ENCODE results near the gene SLC5A11. TPM values are rescaled to one million over a fixed set of nuclear protein-coding genes. Genes with fewer than 3 reads are reported as not detected.
"Not testable (repeated sequence)": the region's sequence is repeated elsewhere in the genome, so short reads cannot be mapped to it uniquely, and the experiment has no call there.

SLC5A11 gene
- total and polyA plus RNA-seq, 2 donors from 2014 or later: 1.2 to 2.1 TPM

GRCh38 chr16:24839347-24839972, 6.3 kb upstream of the SLC5A11 start:
- Histone ChIP-seq H3K4me1 (ENCODE audit: control insufficient read depth in 2 of 3, insufficient read depth in 2 of 3, low read depth in 1 of 3, low read length in 3 of 3) (peaks cover 0 to 6% (median 5%) of the 10 kb centered on the region in 3 donors), H3K36me3 (ENCODE audit: control insufficient read depth in 2 of 3, insufficient read depth in 3 of 3, low read length in 3 of 3) (no peaks in the 10 kb centered on the region), H3K27ac (ENCODE audit: low read depth in 2 of 2, low read length in 2 of 2) (peak overlapping the region in 1 of 2 donors; percentile 64), H3K9ac (ENCODE audit: low read length in 3 of 3) (peak overlapping the region in 1 of 3 donors; percentile 1), H3K9me3 (ENCODE audit: control insufficient read depth in 2 of 3, insufficient read depth in 1 of 3, low read length in 3 of 3) (peaks cover 0 to 3% (median 0%) of the 10 kb centered on the region in 3 donors), H3K27me3 (ENCODE audit: control insufficient read depth, insufficient read depth, low read length) (no peaks in the 10 kb centered on the region), H3K4me3 (ENCODE audit: low read length in 3 of 3) (peak overlapping the region in 1 of 3 donors; percentile 35)
- intact Hi-C loops (cut with DNase I): no loop called here
- peak in 2 of 5 donors; percentile 33 to 52 for DNase-seq
- no peak for FAIRE-seq
- TF ChIP-seq CTCF (IDR thresholded peaks at IDR 0.05; ENCODE audit: borderline replicate concordance, extremely low read depth, insufficient read depth): no peak

- Histone ChIP-seq H3K9me3 (ENCODE audit: control insufficient read depth in 2 of 3, insufficient read depth in 1 of 3, low read length in 3 of 3) (peaks cover 0 to 3% (median 0%) of the 10 kb centered on the region in 3 donors), H3K27me3 (ENCODE audit: control insufficient read depth, insufficient read depth, low read length) (no peaks in the 10 kb centered on the region), H3K4me1 (ENCODE audit: control insufficient read depth in 2 of 3, insufficient read depth in 2 of 3, low read depth in 1 of 3, low read length in 3 of 3) (peaks cover 0 to 6% (median 5%) of the 10 kb centered on the region in 3 donors), H3K4me3 (ENCODE audit: low read length in 3 of 3) (no peak overlapping the region), H3K27ac (ENCODE audit: low read depth in 2 of 2, low read length in 2 of 2) (no peak overlapping the region), H3K36me3 (ENCODE audit: control insufficient read depth in 2 of 3, insufficient read depth in 3 of 3, low read length in 3 of 3) (no peaks in the 10 kb centered on the region), H3K9ac (ENCODE audit: low read length in 3 of 3) (no peak overlapping the region)
- TF ChIP-seq CTCF (IDR thresholded peaks at IDR 0.05; ENCODE audit: borderline replicate concordance, extremely low read depth, insufficient read depth): no peak
- DNase-seq: no peak
- no peak for FAIRE-seq
- intact Hi-C loops (cut with DNase I): no loop called here
Measured at GRCh38 chr16:24841291-24841690, 4.5 kb upstream of the SLC5A11 start.

GRCh38 chr16:24844101-24845030, 1.4 kb upstream of the SLC5A11 start:
- DNase-seq (no peak), FAIRE-seq (no peak)
- Histone ChIP-seq H3K4me3 (ENCODE audit: low read length in 3 of 3) (no peak overlapping the region), H3K27me3 (ENCODE audit: control insufficient read depth, insufficient read depth, low read length) (no peaks in the 10 kb centered on the region), H3K9ac (ENCODE audit: low read length in 3 of 3) (no peak overlapping the region), H3K27ac (ENCODE audit: low read depth in 2 of 2, low read length in 2 of 2) (no peak overlapping the region), H3K36me3 (ENCODE audit: control insufficient read depth in 2 of 3, insufficient read depth in 3 of 3, low read length in 3 of 3) (no peaks in the 10 kb centered on the region), H3K4me1 (ENCODE audit: control insufficient read depth in 2 of 3, insufficient read depth in 2 of 3, low read depth in 1 of 3, low read length in 3 of 3) (no peaks in the 10 kb centered on the region), H3K9me3 (ENCODE audit: control insufficient read depth in 2 of 3, insufficient read depth in 1 of 3, low read length in 3 of 3) (no peaks in the 10 kb centered on the region)
- intact Hi-C loops (cut with DNase I): no loop called here
- no peak for TF ChIP-seq CTCF (IDR thresholded peaks at IDR 0.05; ENCODE audit: borderline replicate concordance, extremely low read depth, insufficient read depth)

- H3K27ac ChIP-seq (ENCODE audit: low read depth in 2 of 2, low read length in 2 of 2); FAIRE-seq; intact Hi-C loops (cut with DNase I): not testable (repeated sequence)
Measured at GRCh38 chr16:24845031-24845365, 765 bp upstream of the SLC5A11 start.

More at GRCh38 chr16:24845031-24845365, 765 bp upstream of the SLC5A11 start:
- H3K27me3 ChIP-seq (ENCODE audit: control insufficient read depth, insufficient read depth, low read length); H3K36me3 ChIP-seq (ENCODE audit: control insufficient read depth in 2 of 3, insufficient read depth in 3 of 3, low read length in 3 of 3); H3K4me1 ChIP-seq (ENCODE audit: control insufficient read depth in 2 of 3, insufficient read depth in 2 of 3, low read depth in 1 of 3, low read length in 3 of 3); H3K4me3 ChIP-seq (ENCODE audit: low read length in 3 of 3); DNase-seq; H3K9me3 ChIP-seq (ENCODE audit: control insufficient read depth in 2 of 3, insufficient read depth in 1 of 3, low read length in 3 of 3); H3K9ac ChIP-seq (ENCODE audit: low read length in 3 of 3): not testable (repeated sequence)

Measured in kidney (tissue), 14 donors.